Adrenal gland (tissue), 12 donors: ENCODE results near the gene MAN1B1. TPM values are rescaled to one million over a fixed set of nuclear protein-coding genes. Genes with fewer than 3 reads are reported as not detected.
A peak's percentile ranks its signal among the peaks of the same experiment; 100 is the strongest.

ENCODE experiments used
- DNase-seq, 7 donors: peaks; one replicate each; pipeline ENCODE4 v3.0.0-alpha.2; 2019 to 2020
- H3K27ac ChIP-seq, 5 donors: fragments of 200-600 bp; sonication (generic) in 4 of 5; 1 replicate in 3 of 5; 2 replicates in 2 of 5; pipeline versions ENCODE4 v1.5.1 to v1.8.0; 2016 to 2020; ENCODE audit warnings: mild to moderate bottlenecking in 1 of 5
- H3K27me3 ChIP-seq: fragments of 200-600 bp; 2 replicates; pipeline ENCODE4 v1.8.0; 2021
- H3K36me3 ChIP-seq, 2 donors: fragments of 200-600 bp; replicated peaks in 1 of 2; 1 replicate in 1 of 2; 2 replicates in 1 of 2; pipeline versions ENCODE4 v1.5.1 to v1.8.0; 2018 to 2022
- H3K4me1 ChIP-seq, 2 donors: fragments of 200-600 bp; replicated peaks in 1 of 2; 1 replicate in 1 of 2; 2 replicates in 1 of 2; pipeline versions ENCODE4 v1.5.1 to v1.8.0; 2018 to 2021
- H3K4me3 ChIP-seq, 4 donors: fragments of 200-600 bp; sonication (generic) in 3 of 4; one replicate each; pipeline ENCODE4 v1.5.1; 2016 to 2018
- H3K9me3 ChIP-seq, 3 donors: fragments of 200-600 bp; sonication (generic) in 1 of 3; replicated peaks in 1 of 3; 1 replicate in 2 of 3; 2 replicates in 1 of 3; pipeline versions ENCODE4 v1.5.1 to v1.8.0; 2016 to 2021
- CTCF ChIP-seq, 6 experiments: fragments of 450-650 bp in 4 of 6; fragments of 200-600 bp in 2 of 6; sonication (generic) in 1 of 6; IDR thresholded peaks; 1 replicate in 5 of 6; 2 replicates in 1 of 6; pipeline versions ENCODE4 v1.5.1 to v1.8.0; 2016 to 2021; ENCODE audit warnings: antibody characterized with exemption in 6 of 6, mild to moderate bottlenecking in 2 of 6, moderate library complexity in 1 of 6
- POLR2A ChIP-seq, 2 donors: fragments of 450-650 bp; IDR thresholded peaks; one replicate each; pipeline ENCODE4 v1.6.1; 2017; ENCODE audit warnings: antibody characterized with exemption in 2 of 2, mild to moderate bottlenecking in 2 of 2, moderate library complexity in 1 of 2
- WGBS, 4 donors: extraction: QIAGEN DNeasy Blood & Tissue Kit in 2 of 4; methylation state at CpG; one replicate each; pipeline versions ENCODE4 v1.1.5 to v1.1.7; 2013 to 2017; 5-methylcytosine and 5-hydroxymethylcytosine counted together
- intact Hi-C, 2 donors: fragments of 100-400 bp; cut with DNase I; formaldehyde crosslinking; loops; one replicate each; pipeline versions ENCODE4 v1.14.1 to v1.15.0; 2022 to 2023
- polyA plus RNA-seq, 3 donors: library from polyadenylated mRNA; stranded (reverse); fragments of 200-250 nt in 2 of 3; fragments of 350-450 nt in 1 of 3; fragmentation: Illumina TruSeq in 1 of 3; extraction: RNeasy Lipid Tissue Mini Kit (QIAGEN cat#74804) in 1 of 3; gene quantifications; one replicate each; pipeline ENCODE4 v1.2.3, GENCODE V29; 2013 to 2014
- total RNA-seq, 9 donors: library from RNA; depleted of rRNA in 4 of 9; stranded (reverse); fragments of >200 nt in 4 of 9; fragments of 120-200 nt in 1 of 9; fragmentation: NEBNext Ultra II Directional in 1 of 9; extraction: Animal tissue kit (Norgen Biotek cat#: 25700) in 1 of 9; gene quantifications; one replicate each; pipeline versions ENCODE4 v1.1.0 to v1.2.4, GENCODE V29; 2013 to 2023
- donor health status: healthy with polysubstance abuse.
- donor health status: Bipolar disorder and iron deficiency.
- donor health status: DM: yes; HTN: yes; CAD: no.
- donor health status: DM: no; HTN: no; CAD: no.
- donor health status: DM: no; HTN: no; CAD: no.
- donor health status: DM: yes; HTN: yes; CAD: no.

MAN1B1 gene
- total and polyA plus RNA-seq, 12 donors = 44.4 to 138 (median 67.9) TPM

GRCh38 chr9:137055385-137056364 lies 31.1 kb upstream of the MAN1B1 start:
- H3K4me1 ChIP-seq = peaks cover 0 to 21% of the 10 kb centered on the region in 2 donors
- peak; percentile 76 to 85 (median 80) for DNase-seq
- H3K9me3 ChIP-seq = no peaks in the 10 kb centered on the region
- peak overlapping the region in 1 of 5 donors; percentile 29 for H3K27ac ChIP-seq
- 32 to 49% (median 35%) methylated on average over 16 to 28 of the region's 28 CpGs for WGBS, 4 donors
- no peaks in the 10 kb centered on the region for H3K36me3 ChIP-seq
- intact Hi-C loops = no loop called here
- H3K4me3 ChIP-seq = no peak overlapping the region
- TF ChIP-seq CTCF (IDR thresholded peaks at IDR 0.05) = no peak
- TF ChIP-seq POLR2A (IDR thresholded peaks at IDR 0.05) = no peak
- H3K27me3 ChIP-seq = peaks cover 37% of the 10 kb centered on the region

GRCh38 chr9:137056739-137057415 lies 29.9 kb upstream of the MAN1B1 start:
- Histone ChIP-seq H3K36me3 (no peaks in the 10 kb centered on the region), H3K27ac (no peak overlapping the region), H3K4me1 (peaks cover 0 to 21% of the 10 kb centered on the region in 2 donors), H3K4me3 (no peak overlapping the region), H3K9me3 (no peaks in the 10 kb centered on the region), H3K27me3 (peaks cover 25% of the 10 kb centered on the region)
- intact Hi-C loops = no loop called here
- no peak for DNase-seq
- TF ChIP-seq CTCF (IDR thresholded peaks at IDR 0.05) (no peak), POLR2A (IDR thresholded peaks at IDR 0.05) (no peak)
- WGBS, 4 donors = 71 to 81% (median 79%) methylated on average over 16 to 17 of the region's 17 CpGs

- Histone ChIP-seq H3K9me3 (no peaks in the 10 kb centered on the region), H3K27me3 (peaks cover 20% of the 10 kb centered on the region), H3K36me3 (no peaks in the 10 kb centered on the region), H3K27ac (no peak overlapping the region), H3K4me3 (no peak overlapping the region), H3K4me1 (peaks cover 0 to 21% of the 10 kb centered on the region in 2 donors)
- no peak for TF ChIP-seq CTCF (IDR thresholded peaks at IDR 0.05)
- no peak for TF ChIP-seq POLR2A (IDR thresholded peaks at IDR 0.05)
- DNase-seq = no peak
- intact Hi-C loops = no loop called here
- 64 to 90% (median 77%) methylated on average over 16 of the region's 16 CpGs for whole genome bisulfite sequencing, 4 donors
Measured at GRCh38 chr9:137057545-137057944, 29.2 kb upstream of the MAN1B1 start.

GRCh38 chr9:137058521-137059234 lies 28.1 kb upstream of the MAN1B1 start:
- intact Hi-C loops = no loop called here
- Histone ChIP-seq H3K4me1 (peaks cover 0 to 17% of the 10 kb centered on the region in 2 donors), H3K27me3 (peaks cover 9% of the 10 kb centered on the region), H3K36me3 (no peaks in the 10 kb centered on the region), H3K27ac (no peak overlapping the region), H3K9me3 (no peaks in the 10 kb centered on the region), H3K4me3 (no peak overlapping the region)
- 84 to 86% (median 85%) methylated on average over 9 of the region's 9 CpGs for WGBS, 4 donors
- DNase-seq = no peak
- TF ChIP-seq CTCF (IDR thresholded peaks at IDR 0.05) = no peak
- TF ChIP-seq POLR2A (IDR thresholded peaks at IDR 0.05) = no peak
